Panc1 (cell line): ENCODE results near the gene SMAD7. TPM values are rescaled to one million over a fixed set of nuclear protein-coding genes. Genes with fewer than 3 reads are reported as not detected.

ENCODE experiments used
- ATAC-seq: fragments of 200-7000 bp; cut with Tn5 transposase; 2 replicates; pipeline ENCODE4 v1.9.1; 2020; ENCODE audit warnings: mild to moderate bottlenecking, moderate library complexity
- BruUV-seq: library from RNA; stranded (reverse); fragments of 400-500 nt; replicated peaks from 2 replicates; lab custom pipeline; 2021; lab: Mats Ljungman, UMichigan
- CTCF ChIA-PET: fragments of 300-600 bp; sonication (Branson Sonifier 250); formaldehyde crosslinking; loops from one replicate; lab custom pipeline; 2022; ENCODE audit warnings: antibody characterized with exemption; lab: Charles Lee
- POLR2A ChIA-PET: fragments of 300-600 bp; sonication (Branson Sonifier 250); formaldehyde crosslinking; loops from one replicate; lab custom pipeline; 2022; ENCODE audit warnings: antibody characterized with exemption; lab: Charles Lee
- DNase-seq: peaks from one replicate; pipeline ENCODE4 v3.0.0-alpha.2; 2010; ENCODE audit warnings: low read depth, low spot score
- H3K27ac ChIP-seq: 2 replicates; pipeline ENCODE4 v1.5.1; 2011; ENCODE audit warnings: mild to moderate bottlenecking, low read length, inconsistent platforms
- H3K27me3 ChIP-seq: fragments of 200-500 bp; sonication (Bioruptor generic); 2 replicates; pipeline ENCODE4 v1.6.0; 2014; ENCODE audit warnings: low read length, inconsistent platforms; ENCODE audit not compliant: control insufficient read depth, insufficient read depth
- H3K36me3 ChIP-seq: fragments of 200-500 bp; sonication (Bioruptor generic); 2 replicates; pipeline ENCODE4 v1.5.1; 2014; ENCODE audit warnings: inconsistent platforms, mild to moderate bottlenecking, low read length, moderate library complexity; ENCODE audit not compliant: control insufficient read depth, insufficient read depth
- H3K4me1 ChIP-seq: 2 replicates; pipeline ENCODE4 v1.5.1; 2011; ENCODE audit warnings: inconsistent platforms, mild to moderate bottlenecking, low read length, moderate library complexity; ENCODE audit not compliant: control insufficient read depth, insufficient read depth
- H3K4me3 ChIP-seq, 2 experiments: 2 replicates each; pipeline ENCODE4 v1.5.1; 2011 to 2012; ENCODE audit warnings: low read depth in 2 of 2, low read length in 2 of 2, mild to moderate bottlenecking in 2 of 2, inconsistent platforms in 1 of 2, moderate library complexity in 1 of 2
- H3K9me3 ChIP-seq: fragments of 200-500 bp; sonication (Bioruptor generic); 2 replicates; pipeline ENCODE4 v1.5.1; 2014; ENCODE audit warnings: low read depth, mild to moderate bottlenecking, inconsistent platforms, low read length, moderate library complexity; ENCODE audit not compliant: control insufficient read depth, insufficient read depth
- POLR2AphosphoS5 ChIP-seq: IDR thresholded peaks from 2 replicates; pipeline ENCODE4 v1.6.1; 2012; ENCODE audit warnings: mild to moderate bottlenecking, low read depth, low read length, moderate library complexity
- SIN3A ChIP-seq: IDR thresholded peaks from 2 replicates; pipeline ENCODE4 v1.6.1; 2012; ENCODE audit warnings: low read depth, mild to moderate bottlenecking, low read length, moderate library complexity, borderline replicate concordance; ENCODE audit not compliant: insufficient read depth
- TCF7L2 ChIP-seq: IDR thresholded peaks from 2 replicates; pipeline ENCODE4 v1.6.1; 2011; ENCODE audit warnings: mild to moderate bottlenecking, low read depth, low read length, inconsistent platforms
- in situ Hi-C: cut with HindIII; loops from 2 replicates; pipeline ENCODE4 v1.10.0; 2016; ENCODE audit warnings: low sequenced_read_pairs, low pct_unique_long_range_greater_than_20kb
- intact Hi-C: fragments of 100-400 bp; cut with micrococcal nuclease; formaldehyde crosslinking; loops from one replicate; pipeline ENCODE4 v1.10.0; 2022; ENCODE audit not compliant: unreplicated experiment
- total RNA-seq: library from RNA; stranded (reverse); gene quantifications from one replicate; pipeline ENCODE4 v1.2.1, GENCODE V29; 2021; ENCODE audit not compliant: unreplicated experiment
- TF ChIP-seq, protein P1 (sequence below), 2 experiments: IDR thresholded peaks; 2 replicates each; pipeline ENCODE4 v1.6.1; 2011 to 2012; ENCODE audit warnings: low read depth in 2 of 2, control low read depth in 1 of 2, low read length in 1 of 2, mild to moderate bottlenecking in 1 of 2, moderate library complexity in 1 of 2; ENCODE audit not compliant: insufficient read depth in 1 of 2
- TF ChIP-seq, protein P2 (sequence below): fragments of 450-650 bp; IDR thresholded peaks from 2 replicates; pipeline ENCODE4 v1.5.1; 2017; ENCODE audit warnings: mild to moderate bottlenecking

SMAD7 gene
- total RNA-seq, 1 experiment from 2014 or later, result 21.3 TPM

- no peak for DNase-seq
- H3K4me1 ChIP-seq, result peaks cover 12% of the 10 kb centered on the region
- intact Hi-C loops, result no loop called here
- no TSS peak for BruUV-seq
- in situ Hi-C loops, result no loop called here
- no peak overlapping the region for H3K4me3 ChIP-seq
- no peaks in the 10 kb centered on the region for H3K36me3 ChIP-seq
- no peak for ATAC-seq
- no peaks in the 10 kb centered on the region for H3K9me3 ChIP-seq
- TF ChIP-seq TCF7L2 (no peak), SIN3A (no peak), POLR2AphosphoS5 (no peak)
- TF ChIP-seq, protein P1, sequence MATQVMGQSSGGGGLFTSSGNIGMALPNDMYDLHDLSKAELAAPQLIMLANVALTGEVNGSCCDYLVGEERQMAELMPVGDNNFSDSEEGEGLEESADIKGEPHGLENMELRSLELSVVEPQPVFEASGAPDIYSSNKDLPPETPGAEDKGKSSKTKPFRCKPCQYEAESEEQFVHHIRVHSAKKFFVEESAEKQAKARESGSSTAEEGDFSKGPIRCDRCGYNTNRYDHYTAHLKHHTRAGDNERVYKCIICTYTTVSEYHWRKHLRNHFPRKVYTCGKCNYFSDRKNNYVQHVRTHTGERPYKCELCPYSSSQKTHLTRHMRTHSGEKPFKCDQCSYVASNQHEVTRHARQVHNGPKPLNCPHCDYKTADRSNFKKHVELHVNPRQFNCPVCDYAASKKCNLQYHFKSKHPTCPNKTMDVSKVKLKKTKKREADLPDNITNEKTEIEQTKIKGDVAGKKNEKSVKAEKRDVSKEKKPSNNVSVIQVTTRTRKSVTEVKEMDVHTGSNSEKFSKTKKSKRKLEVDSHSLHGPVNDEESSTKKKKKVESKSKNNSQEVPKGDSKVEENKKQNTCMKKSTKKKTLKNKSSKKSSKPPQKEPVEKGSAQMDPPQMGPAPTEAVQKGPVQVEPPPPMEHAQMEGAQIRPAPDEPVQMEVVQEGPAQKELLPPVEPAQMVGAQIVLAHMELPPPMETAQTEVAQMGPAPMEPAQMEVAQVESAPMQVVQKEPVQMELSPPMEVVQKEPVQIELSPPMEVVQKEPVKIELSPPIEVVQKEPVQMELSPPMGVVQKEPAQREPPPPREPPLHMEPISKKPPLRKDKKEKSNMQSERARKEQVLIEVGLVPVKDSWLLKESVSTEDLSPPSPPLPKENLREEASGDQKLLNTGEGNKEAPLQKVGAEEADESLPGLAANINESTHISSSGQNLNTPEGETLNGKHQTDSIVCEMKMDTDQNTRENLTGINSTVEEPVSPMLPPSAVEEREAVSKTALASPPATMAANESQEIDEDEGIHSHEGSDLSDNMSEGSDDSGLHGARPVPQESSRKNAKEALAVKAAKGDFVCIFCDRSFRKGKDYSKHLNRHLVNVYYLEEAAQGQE (IDR thresholded peaks at IDR 0.05; ENCODE audit: insufficient read depth in 1 of 2, low read depth in 2 of 2, low read length in 1 of 2), result no peak
- TF ChIP-seq, protein P2, sequence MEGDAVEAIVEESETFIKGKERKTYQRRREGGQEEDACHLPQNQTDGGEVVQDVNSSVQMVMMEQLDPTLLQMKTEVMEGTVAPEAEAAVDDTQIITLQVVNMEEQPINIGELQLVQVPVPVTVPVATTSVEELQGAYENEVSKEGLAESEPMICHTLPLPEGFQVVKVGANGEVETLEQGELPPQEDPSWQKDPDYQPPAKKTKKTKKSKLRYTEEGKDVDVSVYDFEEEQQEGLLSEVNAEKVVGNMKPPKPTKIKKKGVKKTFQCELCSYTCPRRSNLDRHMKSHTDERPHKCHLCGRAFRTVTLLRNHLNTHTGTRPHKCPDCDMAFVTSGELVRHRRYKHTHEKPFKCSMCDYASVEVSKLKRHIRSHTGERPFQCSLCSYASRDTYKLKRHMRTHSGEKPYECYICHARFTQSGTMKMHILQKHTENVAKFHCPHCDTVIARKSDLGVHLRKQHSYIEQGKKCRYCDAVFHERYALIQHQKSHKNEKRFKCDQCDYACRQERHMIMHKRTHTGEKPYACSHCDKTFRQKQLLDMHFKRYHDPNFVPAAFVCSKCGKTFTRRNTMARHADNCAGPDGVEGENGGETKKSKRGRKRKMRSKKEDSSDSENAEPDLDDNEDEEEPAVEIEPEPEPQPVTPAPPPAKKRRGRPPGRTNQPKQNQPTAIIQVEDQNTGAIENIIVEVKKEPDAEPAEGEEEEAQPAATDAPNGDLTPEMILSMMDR, result no peak
- ChIA-PET POLR2A (no interaction called here), CTCF (no interaction called here)
- H3K27me3 ChIP-seq, result no peaks in the 10 kb centered on the region
- no peak overlapping the region for H3K27ac ChIP-seq
Observed at GRCh38 chr18:48880931-48881330, 69.8 kb downstream of the SMAD7 start.

DNA sequence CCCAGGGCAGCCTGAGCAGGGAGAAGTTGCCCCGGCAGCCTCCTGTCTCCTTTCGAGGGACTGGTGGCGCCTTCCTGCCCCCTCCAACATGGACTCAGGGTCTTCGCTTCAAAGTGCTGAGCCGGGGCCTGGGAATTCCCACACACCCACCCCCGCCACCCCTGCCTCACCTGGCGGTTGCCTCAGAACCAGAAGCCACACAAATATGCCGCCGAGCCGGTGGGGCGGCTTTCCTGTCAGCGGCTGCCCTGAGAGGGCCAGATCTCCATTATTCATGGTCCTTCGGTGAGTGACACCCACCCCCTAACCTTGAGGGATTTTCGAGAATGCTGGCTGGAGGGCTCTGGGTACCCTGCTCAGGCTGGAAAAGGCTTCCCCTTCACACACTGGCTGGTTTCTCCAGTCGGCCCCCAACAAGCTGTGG lies 71.7 kb downstream of the SMAD7 start:
- no TSS peak for BruUV-seq
- DNase-seq, result no peak
- intact Hi-C loops, result no loop called here
- Histone ChIP-seq H3K27ac (no peak overlapping the region), H3K36me3 (no peaks in the 10 kb centered on the region), H3K27me3 (no peaks in the 10 kb centered on the region), H3K4me1 (peaks cover 19% of the 10 kb centered on the region), H3K9me3 (no peaks in the 10 kb centered on the region), H3K4me3 (no peak overlapping the region)
- ChIA-PET CTCF (no interaction called here), POLR2A (no interaction called here)
- in situ Hi-C loops, result no loop called here
- ATAC-seq, result no peak
- TF ChIP-seq POLR2AphosphoS5 (no peak), TCF7L2 (no peak), SIN3A (no peak)
- TF ChIP-seq, protein P1 (IDR thresholded peaks at IDR 0.05; ENCODE audit: insufficient read depth in 1 of 2, low read depth in 2 of 2, low read length in 1 of 2), result no peak
- TF ChIP-seq, protein P2, result no peak
